Gastrocnemius medialis (tissue), 4 donors: ENCODE data around the gene ALK. TPM values are rescaled to one million over a fixed set of nuclear protein-coding genes. Genes with fewer than 3 reads are reported as not detected.

Experiments used
- ATAC-seq, 2 donors: fragments of 150-250 bp; one replicate each; pipeline ENCODE4 v1.9.1; 2016
- DNase-seq, 2 donors: peaks; one replicate each; pipeline ENCODE4 v3.0.0-alpha.2; 2019
- H3K27ac ChIP-seq, 4 donors: fragments of 200-600 bp; sonication (generic); 1 replicate in 1 of 4; 2 replicates in 3 of 4; pipeline ENCODE4 v1.5.1; 2016 to 2018; ENCODE audit warnings: mild to moderate bottlenecking in 2 of 4, moderate library complexity in 1 of 4
- H3K27me3 ChIP-seq, 3 donors: fragments of 200-600 bp; sonication (generic) in 2 of 3; 1 replicate in 1 of 3; 2 replicates in 2 of 3; pipeline versions ENCODE4 v1.5.1 to v1.6.0; 2016 to 2019; ENCODE audit warnings: mild to moderate bottlenecking in 1 of 3, moderate library complexity in 1 of 3
- H3K36me3 ChIP-seq, 2 donors: fragments of 200-600 bp; sonication (generic) in 1 of 2; one replicate each; pipeline ENCODE4 v1.5.1; 2017 to 2018
- H3K4me1 ChIP-seq, 2 donors: fragments of 200-600 bp; sonication (generic) in 1 of 2; one replicate each; pipeline ENCODE4 v1.5.1; 2016 to 2017; ENCODE audit warnings: mild to moderate bottlenecking in 2 of 2
- H3K4me3 ChIP-seq, 4 donors: fragments of 200-600 bp; sonication (generic) in 3 of 4; 1 replicate in 1 of 4; 2 replicates in 3 of 4; pipeline ENCODE4 v1.5.1; 2016 to 2019; ENCODE audit warnings: mild to moderate bottlenecking in 2 of 4
- H3K9me3 ChIP-seq, 3 donors: fragments of 200-600 bp; sonication (generic) in 2 of 3; 1 replicate in 1 of 3; 2 replicates in 2 of 3; pipeline ENCODE4 v1.5.1; 2016 to 2019
- POLR2A ChIP-seq, 2 donors: fragments of 450-650 bp; IDR thresholded peaks; one replicate each; pipeline ENCODE4 v1.6.1; 2017; ENCODE audit warnings: antibody characterized with exemption in 2 of 2, mild to moderate bottlenecking in 2 of 2, moderate library complexity in 2 of 2
- in situ Hi-C, 4 donors: fragments of 200-750 bp; cut with MboI; loops; one replicate each; pipeline versions ENCODE4 v1.15.0 to v1.8.0; 2017; ENCODE audit warnings: low sequenced_read_pairs in 4 of 4
- intact Hi-C: fragments of 100-400 bp; cut with DNase I; formaldehyde crosslinking; loops from one replicate; pipeline ENCODE4 v1.15.1; 2023; ENCODE audit warnings: low total_unique reads
- total RNA-seq, 4 donors: library from RNA; depleted of rRNA; stranded (reverse); fragments of >200 nt; gene quantifications; one replicate each; pipeline versions ENCODE4 v1.1.0 to v1.2.3, GENCODE V29; 2016
- TF ChIP-seq, protein P1 (sequence below), 5 experiments: fragments of 450-650 bp in 3 of 5; fragments of 200-600 bp in 2 of 5; sonication (generic) in 2 of 5; IDR thresholded peaks in 4 of 5; conservative IDR thresholded peaks in 1 of 5; 1 replicate in 4 of 5; 2 replicates in 1 of 5; pipeline ENCODE4 v1.5.1; 2016 to 2019; ENCODE audit warnings: antibody characterized with exemption in 5 of 5, mild to moderate bottlenecking in 3 of 5, moderate library complexity in 3 of 5

ALK gene
- total RNA-seq, 4 donors from 2014 or later: not detected

DNA sequence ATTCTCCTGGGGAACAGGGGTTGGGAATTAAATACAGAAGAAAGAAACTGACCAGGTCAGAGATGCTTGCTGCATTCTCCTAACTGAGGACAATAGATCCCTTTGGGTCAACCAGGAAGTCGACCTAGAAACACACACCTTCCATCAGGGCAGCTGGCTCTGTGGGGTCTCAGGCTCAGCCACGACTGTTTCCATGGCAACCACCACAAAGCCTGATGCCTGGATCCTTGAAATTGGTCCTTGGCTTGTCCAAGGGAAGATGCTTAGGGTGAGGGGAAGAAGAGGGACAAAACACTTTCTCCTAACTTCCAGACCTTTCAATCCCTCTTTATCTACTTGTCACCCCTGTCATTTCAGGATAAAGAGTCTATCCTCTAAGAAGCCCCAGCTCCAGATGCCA lies 194.4 kb downstream of the ALK start:
- H3K4me1 ChIP-seq: no peaks in the 10 kb centered on the region
- H3K4me3 ChIP-seq: no peak overlapping the region
- in situ Hi-C loops: no loop called here
- no peaks in the 10 kb centered on the region for H3K36me3 ChIP-seq
- no peak for TF ChIP-seq POLR2A (IDR thresholded peaks at IDR 0.05)
- TF ChIP-seq, protein P1, sequence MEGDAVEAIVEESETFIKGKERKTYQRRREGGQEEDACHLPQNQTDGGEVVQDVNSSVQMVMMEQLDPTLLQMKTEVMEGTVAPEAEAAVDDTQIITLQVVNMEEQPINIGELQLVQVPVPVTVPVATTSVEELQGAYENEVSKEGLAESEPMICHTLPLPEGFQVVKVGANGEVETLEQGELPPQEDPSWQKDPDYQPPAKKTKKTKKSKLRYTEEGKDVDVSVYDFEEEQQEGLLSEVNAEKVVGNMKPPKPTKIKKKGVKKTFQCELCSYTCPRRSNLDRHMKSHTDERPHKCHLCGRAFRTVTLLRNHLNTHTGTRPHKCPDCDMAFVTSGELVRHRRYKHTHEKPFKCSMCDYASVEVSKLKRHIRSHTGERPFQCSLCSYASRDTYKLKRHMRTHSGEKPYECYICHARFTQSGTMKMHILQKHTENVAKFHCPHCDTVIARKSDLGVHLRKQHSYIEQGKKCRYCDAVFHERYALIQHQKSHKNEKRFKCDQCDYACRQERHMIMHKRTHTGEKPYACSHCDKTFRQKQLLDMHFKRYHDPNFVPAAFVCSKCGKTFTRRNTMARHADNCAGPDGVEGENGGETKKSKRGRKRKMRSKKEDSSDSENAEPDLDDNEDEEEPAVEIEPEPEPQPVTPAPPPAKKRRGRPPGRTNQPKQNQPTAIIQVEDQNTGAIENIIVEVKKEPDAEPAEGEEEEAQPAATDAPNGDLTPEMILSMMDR (IDR thresholded peaks at IDR 0.05 in 4 of 5, conservative IDR thresholded peaks at IDR 0.05 in 1 of 5): no peak
- DNase-seq (no peak), ATAC-seq (no peak)
- intact Hi-C loops: no loop called here
- no peaks in the 10 kb centered on the region for H3K9me3 ChIP-seq
- no peak overlapping the region for H3K27ac ChIP-seq
- H3K27me3 ChIP-seq: no peaks in the 10 kb centered on the region

DNA sequence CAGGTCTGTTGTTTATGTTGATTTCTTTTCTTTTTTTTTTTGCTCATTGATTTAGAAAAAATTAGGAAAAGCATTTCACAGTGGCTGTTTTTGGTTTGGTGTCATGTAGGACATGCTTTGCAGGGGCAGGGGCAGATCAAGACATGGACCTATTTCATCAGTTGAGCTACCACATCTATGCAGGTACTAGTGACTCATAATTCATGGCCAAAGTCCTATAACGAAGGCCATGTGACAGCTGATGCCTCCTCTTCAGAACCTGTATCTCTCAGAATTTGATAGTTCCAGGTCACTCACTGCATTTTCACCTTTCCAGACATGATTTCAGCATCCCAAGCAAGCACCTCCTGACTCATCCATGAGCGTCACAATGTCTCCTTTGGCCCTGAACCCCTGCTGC lies 195.8 kb downstream of the ALK start:
- Histone ChIP-seq H3K4me3 (no peak overlapping the region), H3K36me3 (no peaks in the 10 kb centered on the region), H3K27ac (no peak overlapping the region), H3K4me1 (no peaks in the 10 kb centered on the region), H3K27me3 (no peaks in the 10 kb centered on the region), H3K9me3 (no peaks in the 10 kb centered on the region)
- DNase-seq (no peak), ATAC-seq (no peak)
- in situ Hi-C loops: no loop called here
- no peak for TF ChIP-seq POLR2A (IDR thresholded peaks at IDR 0.05)
- TF ChIP-seq, protein P1 (IDR thresholded peaks at IDR 0.05 in 4 of 5, conservative IDR thresholded peaks at IDR 0.05 in 1 of 5): no peak
- intact Hi-C loops: no loop called here

DNA sequence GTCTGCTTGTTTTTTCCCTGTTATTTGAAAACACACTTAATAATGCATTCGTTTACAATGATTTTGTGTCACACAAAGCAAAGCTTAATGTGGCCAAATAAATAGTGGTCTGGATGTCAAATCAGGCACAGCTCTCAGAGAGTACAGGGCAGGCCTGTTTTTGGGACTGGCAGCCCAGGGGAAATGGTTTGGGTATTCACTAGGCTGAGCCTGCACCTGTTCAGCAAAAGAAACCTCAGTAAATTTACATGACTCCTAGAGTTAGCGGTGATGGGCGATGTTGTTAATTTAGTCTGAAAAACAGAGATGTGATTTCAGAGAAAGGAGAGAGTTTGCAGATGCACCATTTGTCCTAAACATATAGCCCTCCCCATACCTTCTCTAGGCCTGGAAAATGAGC lies 197.1 kb downstream of the ALK start:
- DNase-seq: no peak
- ATAC-seq: no peak
- no peaks in the 10 kb centered on the region for H3K36me3 ChIP-seq
- TF ChIP-seq, protein P1 (IDR thresholded peaks at IDR 0.05 in 4 of 5, conservative IDR thresholded peaks at IDR 0.05 in 1 of 5): no peak
- no peak for TF ChIP-seq POLR2A (IDR thresholded peaks at IDR 0.05)
- no peaks in the 10 kb centered on the region for H3K27me3 ChIP-seq
- in situ Hi-C loops: no loop called here
- no peaks in the 10 kb centered on the region for H3K9me3 ChIP-seq
- intact Hi-C loops: no loop called here
- H3K27ac ChIP-seq: no peak overlapping the region
- no peaks in the 10 kb centered on the region for H3K4me1 ChIP-seq
- H3K4me3 ChIP-seq: no peak overlapping the region

DNA sequence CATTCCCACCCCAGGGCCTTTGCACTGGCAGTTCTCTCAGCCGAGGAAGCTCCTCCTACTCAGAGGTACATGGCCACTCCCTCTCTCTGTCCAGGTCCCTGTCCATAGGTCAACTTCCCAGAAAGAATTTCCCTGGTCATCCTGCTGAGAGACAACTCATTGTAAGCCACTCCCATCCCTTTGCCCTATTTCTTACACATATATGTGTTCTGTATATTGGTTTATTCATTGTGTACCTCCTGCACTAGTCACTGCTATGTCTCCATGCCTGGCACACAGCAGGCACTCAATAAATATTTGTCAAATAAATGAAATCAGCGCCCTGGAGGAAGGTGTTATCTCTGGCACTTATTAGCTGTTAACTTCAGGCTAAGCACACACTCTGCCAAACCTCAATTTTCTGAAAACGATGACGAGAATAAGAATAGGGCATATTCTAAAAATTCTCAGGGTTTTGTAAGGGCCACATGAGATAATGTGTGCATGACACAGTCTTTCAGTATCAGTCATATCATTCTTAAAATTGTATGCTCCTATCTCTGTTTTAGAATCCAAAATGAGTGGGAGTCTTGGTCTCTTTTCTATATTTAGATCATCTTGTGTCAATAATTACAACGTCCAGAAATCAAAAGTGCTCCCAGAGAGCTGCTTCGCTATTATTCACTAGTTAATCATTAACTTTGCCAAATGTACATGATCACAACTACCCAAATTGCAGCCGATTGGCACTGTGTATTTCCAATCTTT lies 198.0 kb downstream of the ALK start:
- no peak for DNase-seq
- no peak overlapping the region for H3K4me3 ChIP-seq
- no peaks in the 10 kb centered on the region for H3K4me1 ChIP-seq
- in situ Hi-C loops (no loop called here), intact Hi-C loops (no loop called here)
- H3K27ac ChIP-seq: no peak overlapping the region
- no peak for TF ChIP-seq POLR2A (IDR thresholded peaks at IDR 0.05)
- TF ChIP-seq, protein P1 (IDR thresholded peaks at IDR 0.05 in 4 of 5, conservative IDR thresholded peaks at IDR 0.05 in 1 of 5): no peak
- no peaks in the 10 kb centered on the region for H3K27me3 ChIP-seq
- H3K36me3 ChIP-seq: no peaks in the 10 kb centered on the region
- no peak for ATAC-seq
- H3K9me3 ChIP-seq: no peaks in the 10 kb centered on the region

DNA sequence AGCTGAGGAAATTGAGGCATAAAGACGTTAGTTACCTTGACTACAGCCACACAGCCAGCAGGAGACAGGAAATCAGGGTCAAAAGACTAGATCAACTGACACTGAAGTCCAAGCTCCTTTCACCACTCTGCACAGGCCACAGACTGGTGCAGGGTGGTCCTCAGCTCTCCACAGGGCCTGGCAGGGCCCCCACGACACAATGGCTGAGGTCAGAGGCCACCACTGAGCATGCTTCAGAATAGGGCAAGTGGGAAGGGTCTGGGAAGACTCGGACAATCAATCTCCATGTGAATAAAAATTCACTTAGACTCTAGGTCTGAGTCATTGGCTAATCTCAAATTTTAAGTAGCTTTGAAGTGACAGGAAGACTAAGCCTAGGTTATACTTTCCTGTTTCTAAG lies 201.7 kb downstream of the ALK start:
- H3K4me1 ChIP-seq: no peaks in the 10 kb centered on the region
- H3K4me3 ChIP-seq: no peak overlapping the region
- DNase-seq (no peak), ATAC-seq (no peak)
- no peaks in the 10 kb centered on the region for H3K36me3 ChIP-seq
- intact Hi-C loops: no loop called here
- no peaks in the 10 kb centered on the region for H3K27me3 ChIP-seq
- TF ChIP-seq, protein P1 (IDR thresholded peaks at IDR 0.05 in 4 of 5, conservative IDR thresholded peaks at IDR 0.05 in 1 of 5): no peak
- TF ChIP-seq POLR2A (IDR thresholded peaks at IDR 0.05): no peak
- in situ Hi-C loops: no loop called here
- no peaks in the 10 kb centered on the region for H3K9me3 ChIP-seq
- H3K27ac ChIP-seq: no peak overlapping the region
